ENCODE results near the gene COL25A1.
A peak's percentile ranks its signal among the peaks of the same experiment; 100 is the strongest.

COL25A1 gene

DNA sequence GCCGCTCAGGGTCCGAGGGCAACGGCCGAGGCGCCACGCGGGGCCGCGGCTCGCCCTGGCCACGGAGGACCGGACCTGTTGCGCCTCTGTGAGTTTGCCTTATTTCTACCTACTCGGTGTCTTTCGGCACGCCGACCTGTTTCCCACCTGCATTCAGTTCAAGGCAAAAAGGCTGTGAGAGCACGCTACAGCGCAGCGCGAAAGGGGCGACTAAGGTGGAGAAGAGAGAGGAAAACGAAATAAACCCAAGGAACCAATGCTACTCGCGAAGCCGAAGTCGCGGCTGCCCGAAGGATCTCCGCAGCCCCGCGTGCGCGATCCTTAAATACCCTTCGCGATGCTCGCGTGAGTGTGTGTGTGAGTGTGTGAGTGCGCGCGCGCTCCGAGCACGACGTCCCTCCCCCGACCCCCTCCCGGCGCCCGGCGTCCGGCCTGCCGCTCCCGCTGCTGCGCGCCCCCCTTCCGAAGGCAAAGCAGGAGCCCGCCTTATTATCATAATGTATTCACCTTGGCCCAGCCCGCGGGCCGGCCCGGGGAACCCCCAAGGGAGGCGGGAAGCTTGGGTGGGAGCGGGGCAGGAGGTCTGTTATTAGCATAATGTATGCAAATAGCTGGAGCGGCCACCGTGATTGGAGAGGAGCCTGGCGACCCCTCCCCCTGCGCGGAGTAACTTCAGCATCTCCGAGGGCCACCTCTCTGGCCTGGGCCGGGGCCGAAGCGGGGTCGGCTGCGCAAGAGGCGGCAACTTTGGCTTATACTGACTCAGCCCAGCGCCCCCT is at the start of gene COL25A1:
COL25A1 (minus strand) TSS at position 298 of the 779 bp plus-strand sequence.
- Mint-ChIP-seq H3K27me3 (ENCODE audit: low read depth) (peaks cover 82% of the 10 kb centered on the region), H3K4me1 (ENCODE audit: low read depth) (peaks cover 10% of the 10 kb centered on the region), H3K9me3 (no peaks in the 10 kb centered on the region), H3K36me3 (ENCODE audit: low read depth) (no peaks in the 10 kb centered on the region), H3K27ac (peak within 1 kb of the TSS; percentile 12), H3K4me3 (peak within 1 kb of the TSS; percentile 81)

DNA sequence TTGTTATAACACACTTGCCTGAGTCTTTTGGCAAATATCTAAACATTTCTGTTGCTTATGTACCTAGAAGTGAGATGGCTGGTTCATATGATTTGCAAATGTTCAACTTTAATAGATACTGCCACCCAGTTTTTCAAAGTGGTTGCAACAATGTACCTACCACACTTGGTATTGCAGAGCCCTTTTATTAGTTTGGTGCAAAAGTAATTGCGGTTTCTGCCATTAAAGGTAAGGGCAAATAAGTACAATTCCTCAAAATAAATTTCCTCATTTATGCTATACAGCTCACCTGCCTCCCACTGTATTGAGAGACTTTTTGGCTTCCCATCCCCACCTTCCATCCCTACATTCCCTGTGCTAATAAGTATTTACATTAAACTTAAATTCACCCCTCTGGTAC is 47.7 kb upstream of the COL25A1 start:
- Mint-ChIP-seq H3K27me3 (ENCODE audit: low read depth) (peaks cover 31% of the 10 kb centered on the region), H3K9me3 (peaks cover 6% of the 10 kb centered on the region), H3K36me3 (ENCODE audit: low read depth) (no peaks in the 10 kb centered on the region), H3K4me3 (no peak overlapping the region), H3K4me1 (ENCODE audit: low read depth) (no peaks in the 10 kb centered on the region), H3K27ac (no peak overlapping the region)

DNA sequence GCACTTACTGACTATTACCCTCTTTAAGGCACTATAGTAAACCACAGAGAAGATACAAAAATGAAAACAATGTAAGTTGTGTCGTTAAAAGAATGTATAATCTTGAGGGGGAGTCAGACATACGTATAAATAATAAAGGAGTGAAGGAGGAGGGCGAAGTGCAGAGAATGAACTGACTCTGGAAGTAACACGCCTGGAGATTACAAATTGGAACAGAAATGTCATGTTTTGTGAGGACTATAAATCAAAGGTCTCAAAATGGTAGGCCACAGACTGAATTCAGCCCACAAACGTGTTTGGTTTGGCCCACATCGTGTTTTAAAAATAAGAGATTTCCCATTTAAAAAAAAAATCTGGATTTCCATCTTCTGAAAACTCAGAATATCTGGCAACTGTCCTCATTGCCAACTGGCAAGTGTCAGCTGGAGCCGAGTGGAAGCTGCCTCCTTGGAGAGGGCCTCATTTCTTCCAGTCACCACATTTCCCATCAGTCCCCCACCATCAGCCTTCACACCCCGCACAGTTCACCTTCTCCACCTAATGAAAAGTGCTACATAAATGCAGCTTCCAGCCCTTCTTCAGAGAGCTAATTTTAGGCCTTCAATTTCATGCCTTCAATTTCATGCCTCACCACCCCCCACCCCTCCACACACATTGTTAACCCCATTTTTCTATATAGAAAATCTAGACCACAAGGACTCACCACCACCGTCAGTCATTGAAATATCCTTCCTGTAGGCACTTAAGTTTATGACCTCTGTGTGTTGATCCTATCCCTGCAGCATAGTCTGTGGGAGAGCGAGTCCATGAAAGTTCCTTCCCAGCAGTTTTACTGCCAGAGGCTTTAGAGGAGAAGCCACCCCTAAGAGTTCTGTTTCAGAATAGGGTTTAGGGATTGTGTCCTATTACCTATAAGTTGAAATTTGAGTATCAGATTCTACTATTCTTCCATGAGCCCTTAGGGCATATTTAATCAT is 32.0 kb upstream of the COL25A1 start:
- no peaks in the 10 kb centered on the region for H3K9me3 Mint-ChIP-seq
- H3K27me3 Mint-ChIP-seq (ENCODE audit: low read depth): peaks cover 17% of the 10 kb centered on the region
- no peak overlapping the region for H3K4me3 Mint-ChIP-seq
- no peak overlapping the region for H3K27ac Mint-ChIP-seq
- H3K36me3 Mint-ChIP-seq (ENCODE audit: low read depth): no peaks in the 10 kb centered on the region
- H3K4me1 Mint-ChIP-seq (ENCODE audit: low read depth): no peaks in the 10 kb centered on the region

DNA sequence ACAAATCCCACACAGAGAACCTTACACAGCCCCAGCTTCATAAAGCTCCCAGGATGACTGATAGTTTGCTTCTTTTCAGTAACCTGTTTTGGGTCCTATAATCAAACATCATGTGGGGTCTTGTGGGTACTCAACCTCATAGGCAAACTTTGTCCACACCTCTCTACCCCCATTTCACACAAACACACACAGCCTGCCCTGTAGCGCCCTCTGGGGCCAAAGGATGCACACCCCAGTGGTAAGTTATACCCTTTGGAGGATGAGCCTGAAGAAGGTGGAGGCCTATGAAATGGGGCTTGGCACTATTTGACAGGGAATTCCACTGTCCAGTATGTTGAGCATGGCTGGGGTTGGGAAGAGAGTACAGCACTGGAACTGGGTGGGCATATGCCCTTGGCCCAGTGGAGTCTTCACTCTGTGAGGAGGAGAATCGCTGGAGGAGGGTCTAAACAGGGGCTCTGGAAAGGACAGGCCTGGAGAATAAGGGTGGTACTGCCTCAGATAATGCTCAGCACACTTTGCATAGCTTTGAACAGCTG is 30.5 kb upstream of the COL25A1 start:
- Mint-ChIP-seq H3K4me3 (no peak overlapping the region), H3K27ac (no peak overlapping the region), H3K27me3 (ENCODE audit: low read depth) (peaks cover 20% of the 10 kb centered on the region), H3K36me3 (ENCODE audit: low read depth) (no peaks in the 10 kb centered on the region), H3K4me1 (ENCODE audit: low read depth) (no peaks in the 10 kb centered on the region), H3K9me3 (no peaks in the 10 kb centered on the region)

DNA sequence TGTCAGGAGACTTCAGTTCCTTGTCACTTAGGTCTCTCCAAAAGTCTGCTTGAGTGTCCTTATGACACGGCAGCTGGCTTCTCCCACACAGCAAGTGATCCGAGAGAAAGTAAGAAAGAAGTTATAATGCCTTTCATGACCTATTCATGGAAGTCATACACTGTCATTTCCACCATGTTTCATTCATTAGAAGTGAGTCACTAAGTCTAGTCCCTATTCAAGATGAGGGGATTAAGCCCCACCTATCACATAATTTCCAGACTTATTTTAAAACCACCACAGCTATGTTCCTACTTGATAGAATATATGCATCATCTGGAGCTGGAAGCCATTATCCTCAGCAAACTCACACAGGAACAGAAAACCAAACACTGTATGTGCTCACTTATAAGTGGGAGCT is 25.2 kb upstream of the COL25A1 start:
- Mint-ChIP-seq H3K9me3 (peaks cover 18% of the 10 kb centered on the region), H3K4me1 (ENCODE audit: low read depth) (no peaks in the 10 kb centered on the region), H3K4me3 (no peak overlapping the region), H3K27ac (no peak overlapping the region), H3K36me3 (ENCODE audit: low read depth) (peaks cover under 1% of the 10 kb centered on the region), H3K27me3 (ENCODE audit: low read depth) (peaks cover 23% of the 10 kb centered on the region)

DNA sequence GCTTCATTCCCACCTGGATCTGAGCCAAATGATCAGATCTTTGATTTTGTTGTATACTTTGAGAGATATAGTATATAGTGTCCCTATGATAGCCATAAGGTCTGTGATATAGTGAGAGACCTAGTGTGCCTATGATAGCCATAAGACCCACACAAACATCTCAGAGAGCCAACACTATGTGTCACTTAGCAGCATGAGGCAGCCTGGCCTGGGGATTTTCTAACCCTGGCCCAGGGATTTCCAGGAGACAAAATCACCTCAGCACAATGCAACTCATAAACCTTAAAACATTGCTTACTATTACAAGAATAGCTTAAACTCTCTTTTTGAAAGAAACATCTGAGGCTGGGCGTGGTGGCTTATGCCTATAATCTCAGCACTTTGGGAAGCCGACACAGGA is 23.2 kb upstream of the COL25A1 start:
- H3K27ac Mint-ChIP-seq: no peak overlapping the region
- peaks cover 2% of the 10 kb centered on the region for H3K36me3 Mint-ChIP-seq (ENCODE audit: low read depth)
- peaks cover 15% of the 10 kb centered on the region for H3K27me3 Mint-ChIP-seq (ENCODE audit: low read depth)
- peaks cover 28% of the 10 kb centered on the region for H3K9me3 Mint-ChIP-seq
- H3K4me3 Mint-ChIP-seq: no peak overlapping the region
- no peaks in the 10 kb centered on the region for H3K4me1 Mint-ChIP-seq (ENCODE audit: low read depth)

DNA sequence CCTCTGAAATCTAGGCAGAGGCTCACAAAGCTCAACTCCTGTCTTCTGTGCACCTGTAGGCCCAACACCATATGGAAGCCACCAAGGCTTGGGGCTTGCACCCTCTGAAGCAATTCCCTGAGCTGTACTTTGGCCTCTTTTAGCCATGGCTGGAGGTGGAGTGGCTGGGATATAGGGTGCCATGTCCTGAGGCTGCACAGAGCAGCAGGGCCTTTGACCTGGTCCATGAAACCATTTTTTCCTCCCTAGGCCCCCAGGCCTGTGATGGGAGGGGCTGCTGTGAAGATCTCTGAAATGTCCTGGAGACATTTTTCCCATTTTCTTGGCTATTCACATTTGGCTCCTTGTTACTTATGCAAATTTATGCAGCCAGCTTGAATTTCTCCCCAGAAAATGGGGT is 20.9 kb upstream of the COL25A1 start:
- Mint-ChIP-seq H3K27ac (no peak overlapping the region), H3K4me1 (ENCODE audit: low read depth) (no peaks in the 10 kb centered on the region), H3K36me3 (ENCODE audit: low read depth) (peaks cover 2% of the 10 kb centered on the region), H3K4me3 (no peak overlapping the region), H3K9me3 (peaks cover 32% of the 10 kb centered on the region), H3K27me3 (ENCODE audit: low read depth) (peaks cover 4% of the 10 kb centered on the region)

DNA sequence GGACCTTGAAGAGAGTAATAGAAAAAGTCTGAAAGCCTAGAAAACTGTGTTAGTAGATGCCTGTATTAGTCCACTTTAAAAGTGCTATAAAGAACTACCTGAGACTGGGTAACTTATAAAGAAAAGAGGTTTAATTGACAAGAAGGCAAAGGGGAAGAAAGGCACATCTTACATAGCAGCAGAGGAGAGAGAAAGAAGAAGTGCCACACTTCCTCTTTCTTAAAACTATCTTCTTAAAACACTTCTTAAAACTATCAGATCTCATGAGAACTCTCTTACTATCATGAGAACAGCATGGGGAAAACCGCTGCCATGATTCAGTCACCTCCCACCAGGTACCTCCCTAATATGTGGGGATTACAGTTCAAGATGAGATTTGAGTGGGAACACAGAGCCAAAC is 18.8 kb upstream of the COL25A1 start:
- Mint-ChIP-seq H3K4me1 (ENCODE audit: low read depth) (no peaks in the 10 kb centered on the region), H3K9me3 (peaks cover 32% of the 10 kb centered on the region), H3K27ac (no peak overlapping the region), H3K36me3 (ENCODE audit: low read depth) (peaks cover 2% of the 10 kb centered on the region), H3K27me3 (ENCODE audit: low read depth) (no peaks in the 10 kb centered on the region), H3K4me3 (no peak overlapping the region)

DNA sequence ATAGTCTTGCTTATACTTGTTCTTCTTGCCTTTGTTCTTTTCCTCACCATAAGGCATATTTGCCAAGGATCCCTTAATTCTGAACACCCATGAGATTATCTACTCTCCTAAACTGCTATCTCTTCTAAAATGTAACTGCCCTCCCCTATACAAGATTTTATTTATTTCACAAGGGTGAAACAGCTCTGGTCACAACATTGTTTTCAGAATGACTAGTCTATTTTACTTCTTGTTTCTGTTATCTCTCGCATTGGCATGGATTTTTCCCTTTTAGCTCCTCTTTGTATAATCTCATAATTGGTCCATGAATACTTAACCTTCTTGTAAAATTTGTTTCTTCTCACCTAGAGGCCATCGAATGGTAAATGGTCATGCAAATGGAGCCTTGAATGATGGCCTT is 17.2 kb upstream of the COL25A1 start:
- Mint-ChIP-seq H3K9me3 (peaks cover 32% of the 10 kb centered on the region), H3K36me3 (ENCODE audit: low read depth) (peaks cover 2% of the 10 kb centered on the region), H3K27me3 (ENCODE audit: low read depth) (no peaks in the 10 kb centered on the region), H3K27ac (no peak overlapping the region), H3K4me1 (ENCODE audit: low read depth) (no peaks in the 10 kb centered on the region), H3K4me3 (no peak overlapping the region)

DNA sequence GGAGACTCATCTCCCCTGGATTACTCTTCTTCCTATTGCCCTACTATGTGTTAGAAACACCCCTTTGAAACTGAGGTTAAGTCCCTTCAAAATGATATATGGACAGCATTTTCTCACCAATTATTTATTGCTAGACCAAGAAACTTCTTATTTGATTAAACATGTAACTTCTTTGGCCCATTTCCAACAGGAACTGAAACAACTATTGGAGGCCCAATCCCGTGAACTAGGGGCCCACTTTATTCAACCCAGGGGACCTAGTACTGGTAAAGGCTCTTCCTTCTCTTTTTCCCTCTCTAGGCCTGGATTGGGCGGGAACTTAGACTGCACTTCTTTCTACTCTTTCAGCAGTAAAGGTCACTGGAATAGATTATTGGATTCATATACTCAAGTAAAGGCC is 16.7 kb upstream of the COL25A1 start:
- peaks cover 27% of the 10 kb centered on the region for H3K9me3 Mint-ChIP-seq
- no peak overlapping the region for H3K4me3 Mint-ChIP-seq

DNA sequence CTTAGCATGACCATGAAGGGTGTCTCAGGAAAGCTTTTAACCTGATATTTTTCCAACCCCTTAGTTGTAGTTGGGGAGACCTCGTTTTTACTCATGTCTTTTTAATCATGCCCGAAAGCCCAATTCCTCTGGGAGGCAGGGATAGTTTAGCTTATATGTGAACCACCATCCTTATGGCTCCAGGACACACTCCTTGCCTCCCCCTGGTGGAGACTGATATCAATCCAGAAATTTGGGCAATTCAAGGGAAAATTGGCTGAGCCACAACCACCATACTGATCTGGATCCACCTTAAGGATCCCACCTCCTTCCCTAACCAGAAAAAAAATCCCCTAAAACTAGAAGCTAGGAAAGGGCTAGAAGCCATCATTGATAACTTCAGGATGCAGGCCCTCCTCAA is 13.4 kb upstream of the COL25A1 start:
- H3K36me3 Mint-ChIP-seq (ENCODE audit: low read depth): no peaks in the 10 kb centered on the region
- H3K27ac Mint-ChIP-seq: no peak overlapping the region
- H3K9me3 Mint-ChIP-seq: peaks cover 13% of the 10 kb centered on the region
- H3K27me3 Mint-ChIP-seq (ENCODE audit: low read depth): peaks cover 2% of the 10 kb centered on the region
- H3K4me1 Mint-ChIP-seq (ENCODE audit: low read depth): no peaks in the 10 kb centered on the region
- H3K4me3 Mint-ChIP-seq: no peak overlapping the region

More for the DNA sequence above, 16.7 kb upstream of the COL25A1 start:
- Mint-ChIP-seq H3K27ac (no peak overlapping the region), H3K4me1 (ENCODE audit: low read depth) (no peaks in the 10 kb centered on the region), H3K27me3 (ENCODE audit: low read depth) (no peaks in the 10 kb centered on the region), H3K36me3 (ENCODE audit: low read depth) (peaks cover 2% of the 10 kb centered on the region)

DNA sequence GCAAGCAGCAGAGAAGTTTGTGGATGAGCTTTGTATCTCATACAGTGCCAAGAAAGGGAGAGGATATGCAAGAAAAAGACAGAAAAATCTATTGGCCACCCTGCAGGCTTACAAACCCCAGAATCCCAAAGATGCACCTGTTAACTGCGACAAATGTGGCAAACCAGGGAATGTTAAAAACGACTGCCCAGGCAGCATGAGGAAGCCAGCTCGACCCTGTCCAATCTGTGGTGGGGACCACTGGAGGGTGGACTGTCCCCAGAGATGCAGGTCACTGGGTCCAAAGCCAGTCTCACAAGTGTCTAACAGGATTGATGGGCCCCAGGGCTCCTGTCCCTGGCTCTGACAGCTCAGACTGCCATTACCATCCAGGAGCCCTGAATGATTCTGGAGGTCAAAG is 12.9 kb upstream of the COL25A1 start:
- H3K4me1 Mint-ChIP-seq (ENCODE audit: low read depth): no peaks in the 10 kb centered on the region
- H3K27ac Mint-ChIP-seq: no peak overlapping the region
- H3K36me3 Mint-ChIP-seq (ENCODE audit: low read depth): no peaks in the 10 kb centered on the region
- H3K27me3 Mint-ChIP-seq (ENCODE audit: low read depth): peaks cover 6% of the 10 kb centered on the region
- H3K9me3 Mint-ChIP-seq: peaks cover 8% of the 10 kb centered on the region
- H3K4me3 Mint-ChIP-seq: no peak overlapping the region

DNA sequence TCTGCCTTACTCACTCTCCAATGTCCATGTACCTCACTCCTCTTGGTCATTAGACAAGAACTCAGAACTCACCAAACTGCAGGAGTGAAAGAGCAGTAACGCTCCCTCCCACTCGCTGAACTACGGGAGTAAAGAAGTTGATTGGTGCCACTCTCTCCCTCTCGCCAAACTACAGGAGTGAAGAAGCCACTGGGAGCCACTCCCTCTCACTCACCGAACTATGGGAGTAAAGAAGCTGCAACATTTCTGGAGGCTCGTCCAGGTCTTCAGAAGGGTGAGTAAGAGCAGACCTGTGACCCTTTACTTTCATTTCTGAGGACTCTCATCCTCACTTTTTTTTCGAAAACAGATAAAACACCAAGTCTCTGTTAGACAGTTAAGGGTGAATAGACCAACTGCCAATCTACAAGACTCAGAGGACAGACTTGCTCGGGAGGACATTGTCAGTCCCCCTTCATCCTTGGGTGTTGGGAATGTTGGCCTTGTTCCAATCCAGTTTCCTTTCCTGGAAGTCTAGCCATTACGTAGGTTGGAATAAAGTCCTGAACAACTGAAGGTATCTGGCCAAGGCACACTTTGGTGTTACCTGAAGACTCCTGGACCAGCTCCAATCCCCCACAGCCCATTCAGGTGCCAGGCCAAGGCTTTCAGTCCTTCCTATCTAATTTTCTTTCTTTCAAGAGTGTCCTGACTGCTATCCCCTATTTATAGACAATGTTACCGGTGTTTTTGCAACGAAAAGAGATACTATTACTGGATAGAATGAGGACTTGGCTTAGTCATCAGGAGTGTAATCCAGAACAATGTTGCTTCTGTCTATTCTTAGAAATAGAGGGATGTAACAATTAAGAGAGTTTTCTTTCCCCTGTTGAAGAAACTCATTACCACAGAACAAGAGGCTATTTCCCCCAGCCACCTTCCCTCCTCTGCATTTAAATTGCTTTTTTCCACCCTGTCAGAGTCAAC is 11.0 kb upstream of the COL25A1 start:
- Mint-ChIP-seq H3K4me1 (ENCODE audit: low read depth) (no peaks in the 10 kb centered on the region), H3K9me3 (peaks cover 8% of the 10 kb centered on the region), H3K27me3 (ENCODE audit: low read depth) (peaks cover 12% of the 10 kb centered on the region), H3K36me3 (ENCODE audit: low read depth) (no peaks in the 10 kb centered on the region), H3K27ac (no peak overlapping the region), H3K4me3 (no peak overlapping the region)

DNA sequence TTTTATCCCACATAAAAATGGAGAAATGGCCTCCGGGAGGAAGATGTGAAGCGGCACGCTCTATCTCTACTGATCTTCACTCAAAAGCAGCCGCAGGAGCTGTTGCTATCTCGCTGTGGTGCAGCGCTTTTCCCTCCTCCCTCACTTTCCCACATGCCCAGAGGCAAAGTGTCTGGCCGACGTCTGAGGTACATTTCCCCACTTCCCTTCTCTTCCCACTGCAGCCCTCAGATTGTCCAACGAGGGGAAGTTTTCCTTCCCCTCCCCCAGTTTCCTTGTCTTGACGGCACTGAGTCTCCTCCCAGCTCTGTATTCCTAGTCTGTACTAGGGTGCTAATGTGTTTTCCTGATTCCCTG is 660 bp upstream of the COL25A1 start:
- peak overlapping the region; percentile 81 for H3K4me3 Mint-ChIP-seq
- H3K4me1 Mint-ChIP-seq (ENCODE audit: low read depth): peaks cover 10% of the 10 kb centered on the region
- H3K9me3 Mint-ChIP-seq: no peaks in the 10 kb centered on the region
- H3K27ac Mint-ChIP-seq: peak overlapping the region; percentile 12
- H3K36me3 Mint-ChIP-seq (ENCODE audit: low read depth): no peaks in the 10 kb centered on the region
- peaks cover 85% of the 10 kb centered on the region for H3K27me3 Mint-ChIP-seq (ENCODE audit: low read depth)
